Activated B cell treated with CpG ODN at 0.5 μM for 24 hours (primary cell): ENCODE results near the gene SERINC5. TPM values are rescaled to one million over a fixed set of nuclear protein-coding genes. Genes with fewer than 3 reads are reported as not detected.
A peak's percentile ranks its signal among the peaks of the same experiment; 100 is the strongest.

Experiments
- ATAC-seq: fragments of 200-7000 bp; cut with Tn5 transposase; one replicate; pipeline ENCODE4 v1.10.0; 2021; ENCODE audit warnings: low read depth, mild to moderate bottlenecking, moderate library complexity
- CTCF ChIA-PET: fragments of 350-600 bp; sonication (Branson Sonifier 250); formaldehyde crosslinking; loops from one replicate; lab custom pipeline; 2021; ENCODE audit warnings: antibody characterized with exemption; lab: Charles Lee
- POLR2A ChIA-PET: fragments of 350-600 bp; sonication (Branson Sonifier 250); formaldehyde crosslinking; loops from one replicate; lab custom pipeline; 2021; ENCODE audit warnings: antibody characterized with exemption; lab: Charles Lee
- DNase-seq: peaks from one replicate; pipeline ENCODE4 v3.0.0; 2022
- H3K27ac Mint-ChIP-seq: one replicate; pipeline ENCODE4 v1.8.0; 2020; ENCODE audit warnings: mixed read lengths
- H3K27me3 Mint-ChIP-seq: one replicate; pipeline ENCODE4 v1.8.0; 2021; ENCODE audit warnings: mixed read lengths
- H3K36me3 Mint-ChIP-seq: one replicate; pipeline ENCODE4 v1.8.0; 2021; ENCODE audit warnings: low read depth, mixed read lengths
- H3K4me1 Mint-ChIP-seq: one replicate; pipeline ENCODE4 v1.8.0; 2021; ENCODE audit warnings: mixed read lengths
- H3K4me3 Mint-ChIP-seq: one replicate; pipeline ENCODE4 v1.8.0; 2020; ENCODE audit warnings: mild to moderate bottlenecking, mixed read lengths
- H3K9me3 Mint-ChIP-seq: one replicate; pipeline ENCODE4 v1.8.0; 2020; ENCODE audit warnings: mixed read lengths
- intact Hi-C: fragments of 100-400 bp; cut with micrococcal nuclease; formaldehyde crosslinking; loops from one replicate; pipeline ENCODE4 v1.15.1; 2024
- total RNA-seq: library from RNA; stranded (reverse); gene quantifications from 2 replicates; pipeline ENCODE4 v1.2.3, GENCODE V29; 2022
- TF ChIP-seq, protein P1 (sequence below): fragments of 200-600 bp; IDR thresholded peaks from one replicate; pipeline ENCODE4 v1.8.0; 2022; ENCODE audit warnings: antibody characterized with exemption, mild to moderate bottlenecking

The SERINC5 gene
- total RNA-seq, 1 donor from 2014 or later = 5.3 TPM

- intact Hi-C loops = no loop called here
- H3K27me3 Mint-ChIP-seq = peaks cover 2% of the 10 kb centered on the region
- H3K27ac Mint-ChIP-seq = no peak overlapping the region
- ATAC-seq = peak; percentile 62
- no peak for DNase-seq
- ChIA-PET POLR2A (no interaction called here), CTCF (no interaction called here)
- no peaks in the 10 kb centered on the region for H3K36me3 Mint-ChIP-seq
- peaks cover 6% of the 10 kb centered on the region for H3K4me1 Mint-ChIP-seq
- H3K9me3 Mint-ChIP-seq = peaks cover 6% of the 10 kb centered on the region
- TF ChIP-seq, protein P1, sequence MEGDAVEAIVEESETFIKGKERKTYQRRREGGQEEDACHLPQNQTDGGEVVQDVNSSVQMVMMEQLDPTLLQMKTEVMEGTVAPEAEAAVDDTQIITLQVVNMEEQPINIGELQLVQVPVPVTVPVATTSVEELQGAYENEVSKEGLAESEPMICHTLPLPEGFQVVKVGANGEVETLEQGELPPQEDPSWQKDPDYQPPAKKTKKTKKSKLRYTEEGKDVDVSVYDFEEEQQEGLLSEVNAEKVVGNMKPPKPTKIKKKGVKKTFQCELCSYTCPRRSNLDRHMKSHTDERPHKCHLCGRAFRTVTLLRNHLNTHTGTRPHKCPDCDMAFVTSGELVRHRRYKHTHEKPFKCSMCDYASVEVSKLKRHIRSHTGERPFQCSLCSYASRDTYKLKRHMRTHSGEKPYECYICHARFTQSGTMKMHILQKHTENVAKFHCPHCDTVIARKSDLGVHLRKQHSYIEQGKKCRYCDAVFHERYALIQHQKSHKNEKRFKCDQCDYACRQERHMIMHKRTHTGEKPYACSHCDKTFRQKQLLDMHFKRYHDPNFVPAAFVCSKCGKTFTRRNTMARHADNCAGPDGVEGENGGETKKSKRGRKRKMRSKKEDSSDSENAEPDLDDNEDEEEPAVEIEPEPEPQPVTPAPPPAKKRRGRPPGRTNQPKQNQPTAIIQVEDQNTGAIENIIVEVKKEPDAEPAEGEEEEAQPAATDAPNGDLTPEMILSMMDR = no peak
- H3K4me3 Mint-ChIP-seq = peak overlapping the region; percentile 12
These were observed 146.0 kb downstream of the SERINC5 start for GRCh38 chr5:80109646-80110478.

GRCh38 chr5:80106916-80107315 lies 148.9 kb downstream of the SERINC5 start:
- Mint-ChIP-seq H3K9me3 (no peaks in the 10 kb centered on the region), H3K4me3 (no peak overlapping the region), H3K27me3 (peaks cover 2% of the 10 kb centered on the region), H3K36me3 (no peaks in the 10 kb centered on the region), H3K4me1 (peaks cover 10% of the 10 kb centered on the region), H3K27ac (no peak overlapping the region)
- DNase-seq = no peak
- TF ChIP-seq, protein P1 = no peak
- POLR2A ChIA-PET = no interaction called here
- no peak for ATAC-seq
- CTCF ChIA-PET = no interaction called here
- intact Hi-C loops = no loop called here

GRCh38 chr5:80105698-80106439 lies 150.0 kb downstream of the SERINC5 start:
- Mint-ChIP-seq H3K27me3 (peaks cover 2% of the 10 kb centered on the region), H3K4me3 (no peak overlapping the region), H3K27ac (no peak overlapping the region), H3K36me3 (no peaks in the 10 kb centered on the region), H3K9me3 (no peaks in the 10 kb centered on the region), H3K4me1 (peaks cover 10% of the 10 kb centered on the region)
- ChIA-PET POLR2A (no interaction called here), CTCF (no interaction called here)
- no peak for ATAC-seq
- intact Hi-C loops = no loop called here
- DNase-seq = no peak
- TF ChIP-seq, protein P1 = no peak

DNA sequence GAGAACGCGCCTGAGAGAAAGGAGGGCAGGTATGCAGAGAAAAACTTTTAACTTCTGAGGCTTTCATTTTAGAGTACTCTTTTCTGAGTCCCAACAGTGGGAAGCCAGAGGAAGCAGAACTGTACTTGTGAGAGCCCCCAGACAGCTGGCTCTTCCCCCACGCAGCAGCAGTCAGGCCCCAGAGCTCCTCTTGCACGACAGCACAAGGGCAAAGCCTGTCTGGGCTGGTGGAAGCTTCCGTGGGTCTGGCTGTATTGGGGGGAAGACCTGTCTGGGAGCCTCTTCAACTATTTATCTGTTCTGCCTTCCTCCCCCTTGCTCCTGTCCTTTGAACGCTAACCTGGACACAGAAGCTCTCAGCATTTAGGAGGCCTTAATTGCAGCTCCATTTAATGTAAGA lies 152.5 kb downstream of the SERINC5 start:
- no peak overlapping the region for H3K4me3 Mint-ChIP-seq
- ChIA-PET POLR2A (interaction anchor here (1.1 kb wide), 1 partner anchor 154 kb away, joined by 3 read pairs; no protein-coding TSS in a partner anchor), CTCF (interaction anchor here (0.8 kb wide), 1 partner anchor 11 kb away, joined by 3 read pairs; no protein-coding TSS in a partner anchor)
- no peak for ATAC-seq
- no peak overlapping the region for H3K27ac Mint-ChIP-seq
- no peaks in the 10 kb centered on the region for H3K9me3 Mint-ChIP-seq
- H3K36me3 Mint-ChIP-seq = no peaks in the 10 kb centered on the region
- TF ChIP-seq, protein P1 = no peak
- no peak for DNase-seq
- intact Hi-C loops = no loop called here
- H3K27me3 Mint-ChIP-seq = no peaks in the 10 kb centered on the region
- H3K4me1 Mint-ChIP-seq = peaks cover 4% of the 10 kb centered on the region

DNA sequence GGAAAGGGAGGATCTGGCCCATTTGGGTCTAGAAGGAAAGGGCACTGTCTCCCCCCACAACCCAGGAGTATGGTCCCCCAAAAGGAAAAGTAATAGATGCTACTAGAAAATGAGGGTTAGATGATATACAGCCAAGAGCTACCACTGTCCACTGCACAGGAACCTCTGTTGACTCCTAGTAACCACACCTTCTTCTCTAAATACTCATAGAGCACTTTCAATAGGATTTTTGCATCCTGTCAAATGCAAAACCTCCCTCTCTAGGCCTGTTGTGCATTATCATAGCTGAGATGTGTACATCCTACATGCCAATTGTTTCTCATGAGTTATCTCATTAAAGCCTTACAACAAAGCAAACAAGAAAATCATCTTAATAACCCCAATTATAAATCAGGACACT lies 153.9 kb downstream of the SERINC5 start:
- no peak for DNase-seq
- POLR2A ChIA-PET = no interaction called here
- no peak overlapping the region for H3K4me3 Mint-ChIP-seq
- H3K27me3 Mint-ChIP-seq = no peaks in the 10 kb centered on the region
- H3K36me3 Mint-ChIP-seq = no peaks in the 10 kb centered on the region
- peaks cover 4% of the 10 kb centered on the region for H3K4me1 Mint-ChIP-seq
- TF ChIP-seq, protein P1 = no peak
- H3K9me3 Mint-ChIP-seq = no peaks in the 10 kb centered on the region
- CTCF ChIA-PET = interaction anchor here (1.8 kb wide), 1 partner anchor 10 kb away, joined by 9 read pairs; no protein-coding TSS in a partner anchor
- intact Hi-C loops = no loop called here
- no peak overlapping the region for H3K27ac Mint-ChIP-seq
- ATAC-seq = no peak
